ENCODE data around the gene AGL. TPM values are rescaled to one million over a fixed set of nuclear protein-coding genes. Genes with fewer than 3 reads are reported as not detected.

AGL gene
- total RNA-seq, 2 experiments from 2014 or later, result 12.2 to 20.6 TPM

DNA sequence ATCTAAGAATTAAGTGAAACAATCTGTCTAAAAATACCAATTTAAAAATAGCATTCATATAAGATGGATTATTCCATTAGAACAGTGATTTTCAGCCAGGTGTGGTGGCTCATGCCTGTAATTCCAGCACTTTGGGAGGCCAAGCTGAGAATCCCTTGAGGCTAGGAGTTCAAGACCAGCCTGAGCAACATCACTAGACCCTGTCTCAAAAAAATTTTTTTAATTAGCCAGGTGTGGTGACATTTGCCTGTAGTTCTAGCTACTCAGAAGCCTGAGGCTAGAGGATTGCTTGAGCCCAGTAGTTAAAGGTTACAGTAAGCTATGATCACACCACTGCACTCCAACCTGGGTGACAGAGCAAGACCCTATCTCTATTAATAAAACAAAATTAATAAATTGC is 84.6 kb downstream of the AGL start:
- BruUV-seq (replicated peaks), result no TSS peak

GRCh38 chr1:99935534-99935933 is 85.4 kb downstream of the AGL start:
- Histone ChIP-seq H3K4me2 (ENCODE audit: low read length) (no peak overlapping the region), H3K27ac (ENCODE audit: low read depth, low read length, poor library complexity, severe bottlenecking) (no peak overlapping the region), H3K4me3 (ENCODE audit: low read depth, low read length, poor library complexity, severe bottlenecking) (no peak overlapping the region), H3K9me3 (ENCODE audit: low read length) (no peaks in the 10 kb centered on the region), H2AFZ (ENCODE audit: low read length) (no peak overlapping the region), H4K20me1 (ENCODE audit: insufficient read depth, low read length) (no peaks in the 10 kb centered on the region), H3K36me3 (ENCODE audit: insufficient read depth, low read length) (no peaks in the 10 kb centered on the region), H3K79me2 (ENCODE audit: insufficient read depth, low read depth, low read length) (no peaks in the 10 kb centered on the region), H3K4me1 (ENCODE audit: insufficient read depth, low read length, poor library complexity, severe bottlenecking) (no peaks in the 10 kb centered on the region), H3K9me2 (ENCODE audit: insufficient read depth, low read length) (no peaks in the 10 kb centered on the region)
- CTCF ChIA-PET (ENCODE audit: unreplicated experiment), result no interaction called here
- no peak for DNase-seq (ENCODE audit: low spot score)
- TF ChIP-seq, protein P1, sequence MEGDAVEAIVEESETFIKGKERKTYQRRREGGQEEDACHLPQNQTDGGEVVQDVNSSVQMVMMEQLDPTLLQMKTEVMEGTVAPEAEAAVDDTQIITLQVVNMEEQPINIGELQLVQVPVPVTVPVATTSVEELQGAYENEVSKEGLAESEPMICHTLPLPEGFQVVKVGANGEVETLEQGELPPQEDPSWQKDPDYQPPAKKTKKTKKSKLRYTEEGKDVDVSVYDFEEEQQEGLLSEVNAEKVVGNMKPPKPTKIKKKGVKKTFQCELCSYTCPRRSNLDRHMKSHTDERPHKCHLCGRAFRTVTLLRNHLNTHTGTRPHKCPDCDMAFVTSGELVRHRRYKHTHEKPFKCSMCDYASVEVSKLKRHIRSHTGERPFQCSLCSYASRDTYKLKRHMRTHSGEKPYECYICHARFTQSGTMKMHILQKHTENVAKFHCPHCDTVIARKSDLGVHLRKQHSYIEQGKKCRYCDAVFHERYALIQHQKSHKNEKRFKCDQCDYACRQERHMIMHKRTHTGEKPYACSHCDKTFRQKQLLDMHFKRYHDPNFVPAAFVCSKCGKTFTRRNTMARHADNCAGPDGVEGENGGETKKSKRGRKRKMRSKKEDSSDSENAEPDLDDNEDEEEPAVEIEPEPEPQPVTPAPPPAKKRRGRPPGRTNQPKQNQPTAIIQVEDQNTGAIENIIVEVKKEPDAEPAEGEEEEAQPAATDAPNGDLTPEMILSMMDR (conservative IDR thresholded peaks at IDR 0.05; ENCODE audit: low read length), result no peak
- TF ChIP-seq EZH2phosphoT487 (IDR thresholded peaks at IDR 0.05; ENCODE audit: borderline replicate concordance, low read depth, low read length), result no peak
- BruUV-seq (replicated peaks), result no TSS peak
- intact Hi-C loops (cut with micrococcal nuclease; ENCODE audit: unreplicated experiment), result no loop called here
- POLR2A ChIA-PET, result no interaction called here

More for the DNA sequence above, 84.6 kb downstream of the AGL start:
- Histone ChIP-seq H3K36me3 (ENCODE audit: insufficient read depth, low read length) (no peaks in the 10 kb centered on the region), H3K27ac (ENCODE audit: low read depth, low read length, poor library complexity, severe bottlenecking) (no peak overlapping the region), H3K4me1 (ENCODE audit: insufficient read depth, low read length, poor library complexity, severe bottlenecking) (no peaks in the 10 kb centered on the region), H4K20me1 (ENCODE audit: insufficient read depth, low read length) (no peaks in the 10 kb centered on the region), H3K79me2 (ENCODE audit: insufficient read depth, low read depth, low read length) (no peaks in the 10 kb centered on the region), H3K4me3 (ENCODE audit: low read depth, low read length, poor library complexity, severe bottlenecking) (no peak overlapping the region), H2AFZ (ENCODE audit: low read length) (no peak overlapping the region), H3K9me3 (ENCODE audit: low read length) (no peaks in the 10 kb centered on the region), H3K9me2 (ENCODE audit: insufficient read depth, low read length) (no peaks in the 10 kb centered on the region), H3K4me2 (ENCODE audit: low read length) (no peak overlapping the region)
- ChIA-PET CTCF (ENCODE audit: unreplicated experiment) (no interaction called here), POLR2A (interaction anchor here (1.3 kb wide), 1 partner anchor 9 kb away, joined by 3 read pairs; no protein-coding TSS in a partner anchor)
- intact Hi-C loops (cut with micrococcal nuclease; ENCODE audit: unreplicated experiment), result no loop called here
- TF ChIP-seq, protein P1 (conservative IDR thresholded peaks at IDR 0.05; ENCODE audit: low read length), result no peak
- no peak for TF ChIP-seq EZH2phosphoT487 (IDR thresholded peaks at IDR 0.05; ENCODE audit: borderline replicate concordance, low read depth, low read length)
- DNase-seq (ENCODE audit: low spot score), result no peak

DNA sequence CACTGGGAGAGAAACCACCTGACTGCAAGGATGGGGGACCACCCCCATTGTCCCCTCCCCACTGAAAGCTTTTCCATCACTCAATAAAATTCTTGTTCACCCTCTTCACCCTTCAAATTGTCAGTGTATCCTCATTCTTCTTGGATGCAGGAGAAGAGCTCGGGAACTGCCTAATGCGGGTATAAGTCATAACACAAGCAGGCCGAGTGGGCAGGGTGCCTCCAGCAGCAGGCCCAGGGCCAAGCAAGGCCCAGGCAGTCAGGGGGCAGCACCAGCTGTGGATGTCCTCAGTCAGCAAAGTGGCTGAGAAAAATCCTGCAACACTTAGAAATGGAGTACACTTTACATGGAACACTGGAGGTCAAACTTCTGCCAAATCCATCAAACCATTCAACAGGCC is 85.9 kb downstream of the AGL start:
- no peaks in the 10 kb centered on the region for H4K20me1 ChIP-seq (ENCODE audit: insufficient read depth, low read length)
- H3K4me3 ChIP-seq (ENCODE audit: low read depth, low read length, poor library complexity, severe bottlenecking), result no peak overlapping the region
- H3K27ac ChIP-seq (ENCODE audit: low read depth, low read length, poor library complexity, severe bottlenecking), result no peak overlapping the region
- no peak overlapping the region for H2AFZ ChIP-seq (ENCODE audit: low read length)
- no peaks in the 10 kb centered on the region for H3K79me2 ChIP-seq (ENCODE audit: insufficient read depth, low read depth, low read length)
- intact Hi-C loops (cut with micrococcal nuclease; ENCODE audit: unreplicated experiment), result no loop called here
- no peak for DNase-seq (ENCODE audit: low spot score)
- ChIA-PET CTCF (ENCODE audit: unreplicated experiment) (no interaction called here), POLR2A (no interaction called here)
- H3K9me2 ChIP-seq (ENCODE audit: insufficient read depth, low read length), result no peaks in the 10 kb centered on the region
- TF ChIP-seq, protein P1 (conservative IDR thresholded peaks at IDR 0.05; ENCODE audit: low read length), result no peak
- no TSS peak for BruUV-seq (replicated peaks)
- no peaks in the 10 kb centered on the region for H3K9me3 ChIP-seq (ENCODE audit: low read length)
- H3K36me3 ChIP-seq (ENCODE audit: insufficient read depth, low read length), result no peaks in the 10 kb centered on the region
- H3K4me2 ChIP-seq (ENCODE audit: low read length), result no peak overlapping the region
- H3K4me1 ChIP-seq (ENCODE audit: insufficient read depth, low read length, poor library complexity, severe bottlenecking), result no peaks in the 10 kb centered on the region

Measured in OCI-LY7 (cell line).